K562 (cell line): Measurements from ENCODE around the gene CSH1.

Experiments
- CC2D1A ChIP-seq: fragments of 450-650 bp; IDR thresholded peaks from 2 replicates; pipeline ENCODE4 v1.6.1; 2017; ENCODE audit warnings: mild to moderate bottlenecking
- CHCHD3 ChIP-seq: fragments of 250-450 bp; sonication (Bioruptor Pico); IDR thresholded peaks from 2 replicates; pipeline ENCODE4 v2.1.2; 2022; ENCODE audit warnings: mild to moderate bottlenecking
- POLR2A ChIP-seq: fragments of 450-650 bp; conservative IDR thresholded peaks from 2 replicates; pipeline ENCODE4 v1.6.1; 2016
- ZNF282 ChIP-seq: sonication (generic); formaldehyde crosslinking; IDR thresholded peaks from 2 replicates; pipeline ENCODE4 v1.8.1; 2023; ENCODE audit warnings: missing genetic modification reagents

DNA sequence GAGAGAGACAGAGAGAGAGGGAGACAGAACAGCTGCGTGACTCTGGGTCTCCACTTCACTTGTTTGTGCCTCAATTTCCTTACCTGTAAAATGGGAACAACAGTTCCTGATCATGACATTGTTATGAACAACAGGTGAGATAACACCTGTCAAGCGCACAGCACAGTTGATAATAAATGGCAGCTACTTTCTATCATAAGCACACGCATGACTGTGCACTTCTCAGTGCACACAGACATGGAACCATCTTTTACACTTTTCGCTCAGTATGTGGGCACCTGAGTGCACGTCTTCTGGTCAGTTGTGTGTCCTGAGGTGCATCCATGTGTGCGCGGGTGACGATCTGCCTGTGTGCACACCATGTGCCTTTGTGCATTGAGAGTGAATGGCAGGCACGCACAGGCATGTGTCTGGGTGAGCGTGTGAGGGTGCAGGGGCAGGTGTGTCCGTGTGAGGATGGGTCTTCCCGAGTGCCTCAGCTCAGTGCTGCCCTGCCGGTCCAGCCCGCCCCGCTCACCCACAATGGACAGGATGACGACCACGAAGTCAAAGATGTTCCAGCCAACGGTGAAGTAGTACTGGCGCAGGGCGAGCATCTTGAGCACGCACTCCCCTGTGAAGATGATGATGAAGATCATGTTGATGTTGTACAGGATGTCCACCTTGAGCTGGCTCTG lies 46.1 kb upstream of the CSH1 start:
- TF ChIP-seq ZNF282 (no peak), POLR2A (no peak), CC2D1A (no peak), CHCHD3 (CRISPR knock-in tag) (no peak)
